GM10248 (cell line): ENCODE measurements around the gene ERBB4.

Experiments used
- CTCF ChIA-PET: fragments of 300-600 bp; sonication (Branson Sonifier 250); formaldehyde crosslinking; extraction: SDS; loops from one replicate; lab custom pipeline; 2021; ENCODE audit warnings: antibody characterized with exemption; lab: Yijun Ruan, JAX
- POLR2A ChIA-PET: fragments of 350-650 bp; sonication (Branson Sonifier 250); formaldehyde crosslinking; extraction: SDS; loops from one replicate; lab custom pipeline; 2020; ENCODE audit warnings: antibody characterized with exemption; lab: Yijun Ruan, JAX
- DNase-seq: peaks from one replicate; pipeline ENCODE4 v3.0.0; 2012; ENCODE audit errors: extremely low spot score
- CTCF ChIP-seq: IDR thresholded peaks from 2 replicates; pipeline ENCODE4 v1.5.1; 2012; ENCODE audit warnings: mild to moderate bottlenecking, low read depth; ENCODE audit errors: extremely low read depth, missing control alignments, control extremely low read depth

Gene ERBB4

GRCh38 chr2:212135739-212136138, 402.9 kb downstream of the ERBB4 start:
- TF ChIP-seq CTCF: no peak
- no peak for DNase-seq
- POLR2A ChIA-PET: no interaction called here
- CTCF ChIA-PET: interaction anchor here (1.0 to 1.7 kb wide), 3 partner anchors 8 to 39 kb away, joined by 3 to 4 read pairs (median 3); no protein-coding TSS in a partner anchor

GRCh38 chr2:212133337-212133736, 405.3 kb downstream of the ERBB4 start:
- no peak for TF ChIP-seq CTCF
- POLR2A ChIA-PET: no interaction called here
- CTCF ChIA-PET: no interaction called here
- no peak for DNase-seq

- no peak for DNase-seq
- TF ChIP-seq CTCF: no peak
- ChIA-PET POLR2A (no interaction called here), CTCF (interaction anchor here (1.2 to 2.6 kb wide), 2 partner anchors 10 to 15 kb away, joined by 4 to 6 read pairs; no protein-coding TSS in a partner anchor)
Measured at GRCh38 chr2:212124598-212124997, 414.0 kb downstream of the ERBB4 start.

- ChIA-PET CTCF (no interaction called here), POLR2A (no interaction called here)
- no peak for DNase-seq
- TF ChIP-seq CTCF: no peak
Measured at GRCh38 chr2:212119591-212119990, 419.0 kb downstream of the ERBB4 start.

GRCh38 chr2:212117926-212118325, 420.7 kb downstream of the ERBB4 start:
- CTCF ChIA-PET: no interaction called here
- DNase-seq: no peak
- POLR2A ChIA-PET: no interaction called here
- no peak for TF ChIP-seq CTCF

GRCh38 chr2:212114489-212114888, 424.1 kb downstream of the ERBB4 start:
- ChIA-PET CTCF (interaction anchor here (0.9 to 1.5 kb wide), 2 partner anchors 10 to 17 kb away, joined by 3 to 4 read pairs; no protein-coding TSS in a partner anchor), POLR2A (no interaction called here)
- DNase-seq: no peak
- no peak for TF ChIP-seq CTCF
